ENCODE measurements around the gene TTC23.
"Not testable (repeated sequence)": the region's sequence is repeated elsewhere in the genome, so short reads cannot be mapped to it uniquely, and the experiment has no call there.

TTC23 gene

GRCh38 chr15:99118258-99118632 is 131.1 kb downstream of the TTC23 start:
- DNase-seq, result no peak

GRCh38 chr15:99117563-99118257 is 131.7 kb downstream of the TTC23 start:
- no peak for DNase-seq

- DNase-seq, result no peak
These were observed 132.3 kb downstream of the TTC23 start for GRCh38 chr15:99117111-99117510.

- DNase-seq, result no peak
These were observed 133.8 kb downstream of the TTC23 start for GRCh38 chr15:99115300-99116215.

- no peak for DNase-seq
These were observed 134.7 kb downstream of the TTC23 start for GRCh38 chr15:99114511-99115299.

- no peak for DNase-seq
These were observed 135.7 kb downstream of the TTC23 start for GRCh38 chr15:99113547-99114271.

GRCh38 chr15:99111641-99112040 is 137.7 kb downstream of the TTC23 start:
- DNase-seq, result not testable (repeated sequence)

- no peak for DNase-seq
These were observed 138.6 kb downstream of the TTC23 start for GRCh38 chr15:99110581-99111320.

GRCh38 chr15:99110093-99110492 is 139.3 kb downstream of the TTC23 start:
- DNase-seq, result no peak

- DNase-seq, result no peak
These were observed 139.8 kb downstream of the TTC23 start for GRCh38 chr15:99109555-99110021.

- DNase-seq, result no peak
These were observed 140.4 kb downstream of the TTC23 start for GRCh38 chr15:99108993-99109392.

GRCh38 chr15:99106417-99107220 is 142.8 kb downstream of the TTC23 start:
- DNase-seq, result peak; percentile 38

GRCh38 chr15:99105514-99106341 is 143.7 kb downstream of the TTC23 start:
- DNase-seq, result peak; percentile 15

- DNase-seq, result no peak
These were observed 144.4 kb downstream of the TTC23 start, which contains the start of gene SYNM for GRCh38 chr15:99104788-99105513. Gene SYNM (plus strand): TSS chr15:99105080. CDS start chr15:99105200, 120 bp downstream.

GRCh38 chr15:99103279-99103678 is 146.1 kb downstream of the TTC23 start:
- DNase-seq, result no peak

- DNase-seq, result no peak
These were observed 146.8 kb downstream of the TTC23 start for GRCh38 chr15:99102332-99103235.

GRCh38 chr15:99101501-99101900 is 147.9 kb downstream of the TTC23 start:
- no peak for DNase-seq
